ENCODE data around the gene RAD51C. TPM values are rescaled to one million over a fixed set of nuclear protein-coding genes. Genes with fewer than 3 reads are reported as not detected.

RAD51C gene
- total and polyA plus RNA-seq, 10 of the 15 experiments (the other 5 are each of a cell fraction or from before 2014, with no cell fraction given) = 59.6 to 267 (median 106) TPM

DNA sequence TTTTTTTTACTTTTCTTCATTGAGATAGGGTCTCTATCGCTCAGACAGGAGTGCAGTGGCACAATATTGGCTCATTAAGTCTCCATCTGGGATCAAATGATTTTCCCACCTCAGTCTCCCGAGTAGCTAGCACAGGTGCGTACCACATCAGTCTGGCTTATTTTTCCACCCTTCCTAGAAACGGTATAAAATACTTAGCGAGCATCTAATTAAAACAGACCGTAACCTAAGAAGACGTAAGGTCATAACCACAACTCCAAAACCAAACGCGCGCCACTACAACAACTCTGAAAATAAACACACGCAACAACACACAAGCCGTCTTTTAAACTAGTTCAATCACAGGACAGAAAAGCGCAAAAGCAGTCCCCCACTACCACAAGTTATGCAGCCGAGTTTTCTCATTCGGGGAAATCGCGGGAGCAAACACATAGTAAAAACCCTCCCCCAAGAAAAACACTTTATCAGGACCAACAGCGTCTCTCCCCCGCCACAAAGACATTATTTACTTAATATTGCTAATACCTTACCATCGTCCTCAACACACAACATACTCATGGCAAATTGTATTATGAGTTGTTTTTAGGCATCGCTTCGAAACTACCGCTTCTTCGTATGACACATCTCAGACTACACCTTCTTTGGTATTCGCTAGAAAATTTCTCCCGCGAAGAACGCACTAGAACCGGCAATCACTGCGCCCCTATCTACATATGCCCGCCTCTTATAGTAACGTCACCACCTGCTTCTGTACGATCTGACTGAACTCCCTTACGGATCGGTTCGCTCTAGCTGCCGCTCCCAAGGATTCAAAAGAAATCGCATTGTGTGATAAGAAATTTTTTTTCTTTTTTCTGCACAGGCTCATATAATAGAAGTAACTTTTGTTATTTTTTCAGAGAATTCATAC is 33.3 kb upstream of the RAD51C start (continued):
- TF ChIP-seq RELA (IDR thresholded peaks at IDR 0.05; ENCODE audit: borderline replicate concordance, partially characterized antibody) (peak; percentile 21), CHD2 (IDR thresholded peaks at IDR 0.05; ENCODE audit: borderline replicate concordance, low read depth, low read length) (peak; percentile 76; the same call in 1 of the 2 replicates), FOXK2 (IDR thresholded peaks at IDR 0.05) (peak; percentile 80), ZNF384 (IDR thresholded peaks at IDR 0.05; ENCODE audit: borderline replicate concordance, low read depth, low read length) (0 out of 2 replicates have a peak, but pooled peaks have one; percentile 11), MEF2A (IDR thresholded peaks at IDR 0.05; ENCODE audit: insufficient read depth, low read depth, low read length) (peak; percentile 97), LARP7 (IDR thresholded peaks at IDR 0.05) (peak; percentile 64; the same call in 1 of the 2 replicates), RB1 (IDR thresholded peaks at IDR 0.05; ENCODE audit: borderline replicate concordance) (no peak), MTA2 (IDR thresholded peaks at IDR 0.05; ENCODE audit: low read depth) (peak; percentile 82), PAX8 (IDR thresholded peaks at IDR 0.05) (no peak), NR2F1 (conservative IDR thresholded peaks at IDR 0.05) (peak; percentile 94), DPF2 (IDR thresholded peaks at IDR 0.05) (peak; percentile 50; the same call in 1 of the 2 replicates), RUNX3 (IDR thresholded peaks at IDR 0.05; ENCODE audit: low read length) (peak; percentile 99), CHD1 (IDR thresholded peaks at IDR 0.05; ENCODE audit: low read depth, low read length) (peak; percentile 41; the same call in 1 of the 2 replicates), NR2C2 (IDR thresholded peaks at IDR 0.05; ENCODE audit: borderline replicate concordance, control insufficient read depth, insufficient read length, low read depth) (no peak), ASH2L (IDR thresholded peaks at IDR 0.05; ENCODE audit: borderline replicate concordance, low read depth) (no peak), CREB1 (IDR thresholded peaks at IDR 0.05; ENCODE audit: low read depth) (peak; percentile 78)
- TF ChIP-seq, protein P1, sequence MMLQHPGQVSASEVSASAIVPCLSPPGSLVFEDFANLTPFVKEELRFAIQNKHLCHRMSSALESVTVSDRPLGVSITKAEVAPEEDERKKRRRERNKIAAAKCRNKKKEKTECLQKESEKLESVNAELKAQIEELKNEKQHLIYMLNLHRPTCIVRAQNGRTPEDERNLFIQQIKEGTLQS (IDR thresholded peaks at IDR 0.05; ENCODE audit: borderline replicate concordance, extremely low read depth, low read depth, low read length) = peak; percentile 29; the same call in 1 of the 2 replicates
- TF ChIP-seq, protein P2, sequence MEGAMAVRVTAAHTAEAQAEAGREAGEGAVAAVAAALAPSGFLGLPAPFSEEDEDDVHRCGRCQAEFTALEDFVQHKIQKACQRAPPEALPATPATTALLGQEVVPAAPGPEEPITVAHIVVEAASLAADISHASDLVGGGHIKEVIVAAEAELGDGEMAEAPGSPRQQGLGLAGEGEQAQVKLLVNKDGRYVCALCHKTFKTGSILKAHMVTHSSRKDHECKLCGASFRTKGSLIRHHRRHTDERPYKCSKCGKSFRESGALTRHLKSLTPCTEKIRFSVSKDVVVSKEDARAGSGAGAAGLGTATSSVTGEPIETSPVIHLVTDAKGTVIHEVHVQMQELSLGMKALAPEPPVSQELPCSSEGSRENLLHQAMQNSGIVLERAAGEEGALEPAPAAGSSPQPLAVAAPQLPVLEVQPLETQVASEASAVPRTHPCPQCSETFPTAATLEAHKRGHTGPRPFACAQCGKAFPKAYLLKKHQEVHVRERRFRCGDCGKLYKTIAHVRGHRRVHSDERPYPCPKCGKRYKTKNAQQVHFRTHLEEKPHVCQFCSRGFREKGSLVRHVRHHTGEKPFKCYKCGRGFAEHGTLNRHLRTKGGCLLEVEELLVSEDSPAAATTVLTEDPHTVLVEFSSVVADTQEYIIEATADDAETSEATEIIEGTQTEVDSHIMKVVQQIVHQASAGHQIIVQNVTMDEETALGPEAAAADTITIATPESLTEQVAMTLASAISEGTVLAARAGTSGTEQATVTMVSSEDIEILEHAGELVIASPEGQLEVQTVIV (IDR thresholded peaks at IDR 0.05; ENCODE audit: borderline replicate concordance, partially characterized antibody) = peak; percentile 40
- TF ChIP-seq, protein P3, sequence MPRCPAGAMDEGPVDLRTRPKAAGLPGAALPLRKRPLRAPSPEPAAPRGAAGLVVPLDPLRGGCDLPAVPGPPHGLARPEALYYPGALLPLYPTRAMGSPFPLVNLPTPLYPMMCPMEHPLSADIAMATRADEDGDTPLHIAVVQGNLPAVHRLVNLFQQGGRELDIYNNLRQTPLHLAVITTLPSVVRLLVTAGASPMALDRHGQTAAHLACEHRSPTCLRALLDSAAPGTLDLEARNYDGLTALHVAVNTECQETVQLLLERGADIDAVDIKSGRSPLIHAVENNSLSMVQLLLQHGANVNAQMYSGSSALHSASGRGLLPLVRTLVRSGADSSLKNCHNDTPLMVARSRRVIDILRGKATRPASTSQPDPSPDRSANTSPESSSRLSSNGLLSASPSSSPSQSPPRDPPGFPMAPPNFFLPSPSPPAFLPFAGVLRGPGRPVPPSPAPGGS (IDR thresholded peaks at IDR 0.05; ENCODE audit: borderline replicate concordance, insufficient read depth, low read depth, low read length, poor library complexity, severe bottlenecking) = peak; percentile 100
- TF ChIP-seq, protein P4, sequence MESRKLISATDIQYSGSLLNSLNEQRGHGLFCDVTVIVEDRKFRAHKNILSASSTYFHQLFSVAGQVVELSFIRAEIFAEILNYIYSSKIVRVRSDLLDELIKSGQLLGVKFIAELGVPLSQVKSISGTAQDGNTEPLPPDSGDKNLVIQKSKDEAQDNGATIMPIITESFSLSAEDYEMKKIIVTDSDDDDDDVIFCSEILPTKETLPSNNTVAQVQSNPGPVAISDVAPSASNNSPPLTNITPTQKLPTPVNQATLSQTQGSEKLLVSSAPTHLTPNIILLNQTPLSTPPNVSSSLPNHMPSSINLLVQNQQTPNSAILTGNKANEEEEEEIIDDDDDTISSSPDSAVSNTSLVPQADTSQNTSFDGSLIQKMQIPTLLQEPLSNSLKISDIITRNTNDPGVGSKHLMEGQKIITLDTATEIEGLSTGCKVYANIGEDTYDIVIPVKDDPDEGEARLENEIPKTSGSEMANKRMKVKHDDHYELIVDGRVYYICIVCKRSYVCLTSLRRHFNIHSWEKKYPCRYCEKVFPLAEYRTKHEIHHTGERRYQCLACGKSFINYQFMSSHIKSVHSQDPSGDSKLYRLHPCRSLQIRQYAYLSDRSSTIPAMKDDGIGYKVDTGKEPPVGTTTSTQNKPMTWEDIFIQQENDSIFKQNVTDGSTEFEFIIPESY (IDR thresholded peaks at IDR 0.05) = peak; percentile 89
- TF ChIP-seq, protein P5, sequence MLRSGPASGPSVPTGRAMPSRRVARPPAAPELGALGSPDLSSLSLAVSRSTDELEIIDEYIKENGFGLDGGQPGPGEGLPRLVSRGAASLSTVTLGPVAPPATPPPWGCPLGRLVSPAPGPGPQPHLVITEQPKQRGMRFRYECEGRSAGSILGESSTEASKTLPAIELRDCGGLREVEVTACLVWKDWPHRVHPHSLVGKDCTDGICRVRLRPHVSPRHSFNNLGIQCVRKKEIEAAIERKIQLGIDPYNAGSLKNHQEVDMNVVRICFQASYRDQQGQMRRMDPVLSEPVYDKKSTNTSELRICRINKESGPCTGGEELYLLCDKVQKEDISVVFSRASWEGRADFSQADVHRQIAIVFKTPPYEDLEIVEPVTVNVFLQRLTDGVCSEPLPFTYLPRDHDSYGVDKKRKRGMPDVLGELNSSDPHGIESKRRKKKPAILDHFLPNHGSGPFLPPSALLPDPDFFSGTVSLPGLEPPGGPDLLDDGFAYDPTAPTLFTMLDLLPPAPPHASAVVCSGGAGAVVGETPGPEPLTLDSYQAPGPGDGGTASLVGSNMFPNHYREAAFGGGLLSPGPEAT (IDR thresholded peaks at IDR 0.05; ENCODE audit: low read depth) = peak; percentile 51; the same call in 1 of the 2 replicates

Measured in GM12878 (cell line).